Mucosa of descending colon (tissue), 3 donors: ENCODE measurements around the gene CD320. TPM values are rescaled to one million over a fixed set of nuclear protein-coding genes. Genes with fewer than 3 reads are reported as not detected.
"Not testable (repeated sequence)": the region's sequence is repeated elsewhere in the genome, so short reads cannot be mapped to it uniquely, and the experiment has no call there.

ENCODE experiments used
- ATAC-seq: fragments of 200-7000 bp; cut with Tn5 transposase; one replicate; pipeline ENCODE4 v1.9.1; 2020; ENCODE audit warnings: mild to moderate bottlenecking, moderate library complexity
- DNase-seq, 3 donors: peaks; one replicate each; pipeline ENCODE4 v3.0.0-alpha.2; 2020
- H3K36me3 ChIP-seq: fragments of 200-600 bp; one replicate; pipeline ENCODE4 v1.8.0; 2021; ENCODE audit warnings: low read depth, mild to moderate bottlenecking
- H3K4me1 ChIP-seq: fragments of 200-600 bp; one replicate; pipeline ENCODE4 v1.8.0; 2021; ENCODE audit warnings: low read depth, mild to moderate bottlenecking
- H3K4me3 ChIP-seq: fragments of 200-600 bp; one replicate; pipeline ENCODE4 v1.8.0; 2021; ENCODE audit warnings: mild to moderate bottlenecking
- H3K9me3 ChIP-seq: fragments of 200-600 bp; one replicate; pipeline ENCODE4 v1.8.0; 2021; ENCODE audit warnings: mild to moderate bottlenecking
- CTCF ChIP-seq: fragments of 200-600 bp; IDR thresholded peaks from one replicate; pipeline ENCODE4 v1.8.0; 2022; ENCODE audit warnings: antibody characterized with exemption, mild to moderate bottlenecking
- intact Hi-C, 2 donors: fragments of 100-400 bp; cut with DNase I in 1 of 2; cut with micrococcal nuclease in 1 of 2; formaldehyde crosslinking; loops; one replicate each; pipeline versions ENCODE4 v1.11.0 to v1.11.1; 2022; cut with DNase I, micrococcal nuclease
- total RNA-seq, 3 donors: library from RNA; stranded (reverse); fragmentation: NEBNext Ultra II Directional in 2 of 3; extraction: Animal tissue kit (Norgen Biotek cat#: 25700) in 2 of 3; gene quantifications; one replicate each; pipeline versions ENCODE4 v1.2.1 to v1.2.4, GENCODE V29; 2021 to 2023
- donor health status: DM: no; HTN: no; CAD: no; lungs with moderate emphysema.
- donor health status: DM: no; HTN: no; CAD: no.
- donor health status: DM: no; HTN: yes; CAD: no.

Gene CD320
- total RNA-seq, 3 donors from 2014 or later, result 33.2 to 45.8 (median 41.7) TPM

- H3K4me1 ChIP-seq, result peaks cover 3% of the 10 kb centered on the region
- H3K36me3 ChIP-seq, result no peaks in the 10 kb centered on the region
- no peaks in the 10 kb centered on the region for H3K9me3 ChIP-seq
- ATAC-seq (no peak), DNase-seq (no peak)
- no peak for TF ChIP-seq CTCF
- intact Hi-C loops, result no loop called here
- no peak overlapping the region for H3K4me3 ChIP-seq
Observed at GRCh38 chr19:8343483-8343844, 35.3 kb upstream of the CD320 start.

- peak; percentile 100 for ATAC-seq
- peak; percentile 97 to 98 (median 97) for DNase-seq
- intact Hi-C loops, result no loop called here
- Histone ChIP-seq H3K4me3 (no peak within 1 kb of the TSS), H3K36me3 (no peaks in the 10 kb centered on the region), H3K4me1 (peaks cover 3% of the 10 kb centered on the region), H3K9me3 (no peaks in the 10 kb centered on the region)
- no peak for TF ChIP-seq CTCF
Observed at GRCh38 chr19:8342684-8343482, 34.7 kb upstream of the CD320 start, which contains the start of gene KANK3. Gene KANK3 (minus strand): TSS chr19:8343262. CDS start chr19:8337828, 5,434 bp downstream.

- no peak for DNase-seq
- ATAC-seq, result no peak
- no peak overlapping the region for H3K4me3 ChIP-seq
Observed at GRCh38 chr19:8342316-8342683, 34.1 kb upstream of the CD320 start.

GRCh38 chr19:8341504-8341903, 33.3 kb upstream of the CD320 start:
- H3K36me3 ChIP-seq, H3K9me3 ChIP-seq, H3K4me1 ChIP-seq, ATAC-seq, H3K4me3 ChIP-seq, intact Hi-C loops: not testable (repeated sequence)
- peak in 1 of 3 donors; percentile 7 for DNase-seq

More at GRCh38 chr19:8342316-8342683, 34.1 kb upstream of the CD320 start:
- Histone ChIP-seq H3K36me3 (no peaks in the 10 kb centered on the region), H3K9me3 (no peaks in the 10 kb centered on the region), H3K4me1 (peaks cover 3% of the 10 kb centered on the region)
- TF ChIP-seq CTCF, result no peak
- intact Hi-C loops, result no loop called here

GRCh38 chr19:8340341-8341096, 32.4 kb upstream of the CD320 start:
- ATAC-seq, result no peak
- DNase-seq, result peak in 2 of 3 donors; percentile 29 to 31
- no peak overlapping the region for H3K4me3 ChIP-seq
- H3K9me3 ChIP-seq, result no peaks in the 10 kb centered on the region
- intact Hi-C loops, result no loop called here
- TF ChIP-seq CTCF, result no peak
- H3K4me1 ChIP-seq, result peaks cover 6% of the 10 kb centered on the region
- no peaks in the 10 kb centered on the region for H3K36me3 ChIP-seq

GRCh38 chr19:8338835-8339234, 30.7 kb upstream of the CD320 start:
- H3K4me1 ChIP-seq, result peaks cover 14% of the 10 kb centered on the region
- intact Hi-C loops, result no loop called here

More at GRCh38 chr19:8338835-8339234, 30.7 kb upstream of the CD320 start:
- no peaks in the 10 kb centered on the region for H3K9me3 ChIP-seq
- DNase-seq (no peak), ATAC-seq (no peak)
- no peaks in the 10 kb centered on the region for H3K36me3 ChIP-seq
- H3K4me3 ChIP-seq, result no peak overlapping the region
- TF ChIP-seq CTCF, result no peak
